Ramos (cell line): Measurements from ENCODE around the gene GLA.

Source experiments
- in situ Hi-C: fragments of 300-500 bp; cut with MboI; formaldehyde crosslinking; loops from one replicate; pipeline ENCODE4 v1.14.3; 2022; ENCODE audit warnings: low sequenced_read_pairs; ENCODE audit not compliant: unreplicated experiment

GLA gene

DNA sequence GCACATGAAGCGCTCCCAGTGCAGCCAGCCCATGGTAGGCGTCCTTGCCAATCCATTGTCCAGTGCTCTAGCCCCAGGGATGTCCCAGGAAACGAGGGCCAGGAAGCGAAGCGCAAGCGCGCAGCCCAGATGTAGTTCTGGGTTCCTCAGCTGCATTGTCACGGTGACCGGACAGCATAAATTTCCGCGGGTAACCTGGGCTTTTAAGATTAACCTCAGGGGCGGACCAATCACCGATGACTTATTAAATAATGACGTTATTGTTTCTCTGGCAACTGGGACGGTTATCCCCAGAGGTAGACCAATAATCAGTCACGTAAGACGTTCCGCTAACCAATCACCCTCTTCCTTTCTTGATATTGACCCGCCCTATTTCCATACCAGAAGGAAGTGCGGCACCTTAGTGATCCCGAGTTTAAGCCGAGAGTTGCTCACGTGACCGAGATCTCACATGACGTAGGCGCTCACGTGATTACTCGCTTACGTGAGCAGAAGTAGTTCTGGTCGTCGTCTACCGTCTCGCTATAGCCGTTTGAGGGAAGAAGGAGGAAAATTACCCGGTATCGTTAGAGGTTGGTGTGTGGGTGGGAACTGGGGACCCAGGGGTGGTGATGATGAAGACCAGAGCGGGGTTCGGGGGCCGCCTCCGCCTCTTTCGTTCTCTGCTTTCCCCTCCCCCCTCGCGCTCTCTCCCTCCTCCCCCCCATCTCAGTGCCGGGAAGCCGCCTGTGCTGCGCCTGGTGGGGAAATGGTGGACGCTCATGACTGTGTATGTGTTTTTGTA lies at the start of gene GLA, which contains the start of gene HNRNPH2:
Gene GLA, minus strand, starts transcription at position 178 of the 784 bp plus-strand sequence. Its CDS starts 22 bp downstream, at position 156.
Gene HNRNPH2, plus strand, starts transcription at position 475 of the 784 bp plus-strand sequence. CDS start 3,767 bp downstream, outside the sequence.
- in situ Hi-C loops: no loop called here

DNA sequence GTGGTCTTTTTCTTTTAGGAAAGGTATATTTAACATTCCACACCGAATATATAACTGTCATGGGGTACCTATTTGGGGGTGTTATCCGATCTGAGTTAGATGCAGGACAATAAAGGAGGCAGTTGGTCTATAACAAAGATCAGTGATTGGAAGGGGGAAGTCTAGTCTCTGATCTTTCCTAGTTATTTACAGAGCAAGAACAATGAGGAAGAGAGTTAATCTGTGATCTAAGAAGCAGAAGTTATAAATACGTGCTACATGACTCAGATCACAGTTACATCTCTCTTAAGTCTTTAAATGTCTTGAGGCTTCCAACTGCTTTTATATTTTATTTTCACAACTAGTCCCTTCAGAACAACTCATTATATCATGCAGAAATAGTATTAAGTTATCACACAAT lies 44.3 kb upstream of the GLA start:
- in situ Hi-C loops: no loop called here

DNA sequence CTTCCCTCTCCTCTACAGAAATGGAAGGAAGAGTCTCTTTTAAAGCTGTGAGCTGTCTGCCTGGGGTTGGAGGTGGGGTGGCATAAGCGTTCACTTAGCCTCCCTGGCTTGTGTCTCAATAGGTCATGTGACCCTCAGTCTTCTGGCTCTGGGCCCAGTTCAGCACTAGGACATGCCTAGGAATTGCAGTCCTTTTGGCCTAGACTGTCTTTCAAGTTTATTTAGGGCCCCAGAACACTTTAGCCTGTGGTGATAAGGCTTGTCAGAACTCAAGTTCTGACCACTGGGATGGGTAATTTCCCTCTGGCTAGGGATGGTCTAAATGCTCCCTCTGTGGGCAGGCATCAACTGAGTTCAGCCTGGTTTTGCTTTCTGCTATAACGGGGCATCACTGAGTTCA lies 43.2 kb upstream of the GLA start:
- in situ Hi-C loops: no loop called here

DNA sequence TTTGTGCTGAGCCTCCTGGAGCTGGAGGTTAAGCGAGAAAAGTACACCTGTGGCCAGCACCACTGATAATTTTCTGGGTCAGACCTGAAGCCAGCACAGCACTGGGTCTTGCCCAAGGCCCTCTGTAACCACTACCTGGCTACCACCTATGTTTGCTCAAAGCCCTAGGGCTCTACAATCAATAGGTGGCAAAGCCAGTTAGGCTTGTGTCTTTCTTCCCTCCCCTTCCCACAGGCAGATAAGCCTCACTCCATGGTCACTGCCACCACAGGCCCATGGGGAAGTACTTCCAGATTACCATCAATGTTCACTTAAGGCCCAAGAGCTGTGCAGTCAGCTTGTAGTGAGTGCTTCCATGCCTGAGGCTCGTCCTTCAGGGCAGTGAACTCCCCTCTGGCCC lies 42.4 kb upstream of the GLA start:
- in situ Hi-C loops: no loop called here

DNA sequence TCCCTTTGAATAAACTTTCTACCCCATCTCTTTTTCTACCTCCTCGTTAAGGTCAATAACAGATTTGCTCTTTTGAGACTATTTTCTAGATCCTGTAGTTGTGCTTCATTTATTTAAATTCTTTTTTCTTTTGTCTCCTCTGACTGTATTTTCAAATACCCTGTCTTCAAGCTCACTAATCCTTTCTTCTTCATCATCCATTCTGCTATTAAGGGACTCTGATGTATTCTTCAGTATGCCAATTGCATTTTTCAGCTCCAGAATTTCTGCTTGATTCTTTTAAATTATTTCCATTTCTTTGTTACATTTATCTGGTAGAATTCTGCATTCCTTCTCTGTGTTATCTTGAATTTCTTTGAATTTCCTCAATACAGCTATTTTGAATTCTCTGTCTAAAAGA lies 41.6 kb upstream of the GLA start:
- in situ Hi-C loops: no loop called here

DNA sequence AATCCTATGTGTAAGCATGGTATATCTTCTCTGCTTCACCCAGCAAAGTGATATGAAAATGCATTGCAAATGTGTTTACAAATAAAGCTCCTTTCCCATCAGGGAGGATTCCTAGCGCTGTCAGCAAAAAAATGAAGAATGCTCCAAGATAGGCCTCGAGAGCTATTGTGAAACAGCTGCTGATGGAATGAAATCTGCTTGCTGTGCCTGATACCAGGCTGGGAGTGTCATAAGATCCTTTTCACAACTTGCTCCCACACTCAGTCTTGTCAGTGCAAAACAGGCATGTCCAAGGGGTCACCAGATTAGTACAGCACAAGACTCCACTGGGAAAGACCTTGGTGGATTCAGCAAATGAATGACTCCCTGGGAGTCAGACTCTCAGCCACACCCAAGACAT lies 34.4 kb upstream of the GLA start:
- in situ Hi-C loops: no loop called here

DNA sequence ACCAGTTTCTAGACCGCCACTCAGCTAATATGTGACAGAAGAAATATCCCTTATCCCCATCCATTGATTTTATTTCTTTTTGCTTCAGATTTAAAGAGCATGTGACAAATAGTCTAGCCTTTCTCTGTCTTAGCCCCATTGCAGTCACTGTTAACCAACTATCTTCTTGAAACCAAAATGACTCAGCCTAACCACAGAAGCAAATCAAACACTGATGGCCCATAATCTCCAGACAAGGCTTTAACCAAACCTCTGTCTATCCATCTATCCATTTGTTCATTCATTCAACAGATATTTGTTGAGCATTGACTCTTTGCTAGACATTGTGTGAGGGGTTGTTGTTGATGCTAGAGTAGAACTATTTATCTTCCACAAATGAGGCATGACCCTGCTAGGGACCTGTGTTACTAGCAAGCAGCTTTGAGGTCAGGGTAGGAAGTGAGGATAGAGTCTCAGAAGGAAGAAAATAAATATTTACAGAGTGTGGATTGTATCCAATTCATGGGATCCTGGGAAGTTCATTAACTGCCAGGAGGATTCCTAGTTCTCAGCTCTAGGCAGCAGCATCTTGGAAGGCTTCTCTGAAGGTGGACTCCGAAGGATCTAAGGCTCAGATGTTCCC lies 22.8 kb upstream of the GLA start:
- in situ Hi-C loops: no loop called here

DNA sequence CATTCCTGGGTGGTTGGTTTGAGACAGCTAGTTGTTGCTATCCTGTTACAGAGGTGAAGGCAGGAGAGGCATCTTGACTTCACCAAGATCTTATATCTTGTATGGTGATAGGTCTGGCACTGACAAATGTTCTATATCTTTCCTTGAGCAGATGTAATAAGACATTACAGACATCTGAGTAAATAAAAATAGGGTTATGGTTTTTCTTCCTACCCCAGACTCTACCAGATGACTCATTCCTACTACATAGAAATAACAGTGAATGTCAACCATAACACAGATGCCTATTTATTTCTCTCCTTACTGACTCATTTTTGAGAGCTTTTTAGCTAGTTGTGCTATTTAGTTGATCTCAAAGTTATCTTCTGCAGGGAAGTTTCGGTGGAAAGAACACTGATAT lies 22.2 kb upstream of the GLA start:
- in situ Hi-C loops: no loop called here

DNA sequence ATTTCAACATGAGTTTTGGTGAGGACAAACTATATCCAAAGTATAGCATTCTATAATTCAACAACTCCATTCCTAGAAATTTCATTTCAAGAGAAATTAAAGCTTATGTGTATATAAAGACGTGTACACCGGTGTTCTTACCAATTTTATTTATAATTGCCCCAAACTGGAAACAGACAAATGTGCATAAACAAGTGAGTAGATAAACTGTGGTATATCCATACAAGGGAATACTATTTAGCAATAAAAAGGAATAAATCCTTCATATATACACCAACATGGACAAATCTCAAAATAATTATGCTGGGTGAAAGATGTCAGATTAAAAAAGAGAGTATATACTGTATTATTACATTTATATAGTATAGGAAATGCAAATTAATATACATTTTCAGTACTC lies 20.2 kb upstream of the GLA start:
- in situ Hi-C loops: no loop called here

DNA sequence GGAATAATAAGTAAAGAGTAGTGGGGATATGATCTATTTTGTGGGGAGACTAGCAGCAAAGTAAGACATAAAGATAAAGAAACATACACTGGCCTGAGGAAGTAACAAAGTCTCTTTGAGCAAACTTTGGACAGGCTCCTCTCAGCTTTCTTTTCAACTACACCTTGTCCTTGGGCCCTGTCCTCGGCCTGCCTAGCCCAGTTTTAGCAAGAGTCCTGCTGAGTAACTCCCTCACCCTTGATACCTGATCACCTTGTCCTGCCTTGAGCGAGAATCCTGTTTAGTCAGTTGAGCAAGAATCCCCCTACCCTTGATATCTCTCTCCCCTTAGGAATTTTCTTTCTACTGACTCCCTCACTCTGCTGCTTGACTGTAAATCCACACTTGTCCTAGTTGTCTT lies 11.8 kb upstream of the GLA start:
- in situ Hi-C loops: no loop called here

DNA sequence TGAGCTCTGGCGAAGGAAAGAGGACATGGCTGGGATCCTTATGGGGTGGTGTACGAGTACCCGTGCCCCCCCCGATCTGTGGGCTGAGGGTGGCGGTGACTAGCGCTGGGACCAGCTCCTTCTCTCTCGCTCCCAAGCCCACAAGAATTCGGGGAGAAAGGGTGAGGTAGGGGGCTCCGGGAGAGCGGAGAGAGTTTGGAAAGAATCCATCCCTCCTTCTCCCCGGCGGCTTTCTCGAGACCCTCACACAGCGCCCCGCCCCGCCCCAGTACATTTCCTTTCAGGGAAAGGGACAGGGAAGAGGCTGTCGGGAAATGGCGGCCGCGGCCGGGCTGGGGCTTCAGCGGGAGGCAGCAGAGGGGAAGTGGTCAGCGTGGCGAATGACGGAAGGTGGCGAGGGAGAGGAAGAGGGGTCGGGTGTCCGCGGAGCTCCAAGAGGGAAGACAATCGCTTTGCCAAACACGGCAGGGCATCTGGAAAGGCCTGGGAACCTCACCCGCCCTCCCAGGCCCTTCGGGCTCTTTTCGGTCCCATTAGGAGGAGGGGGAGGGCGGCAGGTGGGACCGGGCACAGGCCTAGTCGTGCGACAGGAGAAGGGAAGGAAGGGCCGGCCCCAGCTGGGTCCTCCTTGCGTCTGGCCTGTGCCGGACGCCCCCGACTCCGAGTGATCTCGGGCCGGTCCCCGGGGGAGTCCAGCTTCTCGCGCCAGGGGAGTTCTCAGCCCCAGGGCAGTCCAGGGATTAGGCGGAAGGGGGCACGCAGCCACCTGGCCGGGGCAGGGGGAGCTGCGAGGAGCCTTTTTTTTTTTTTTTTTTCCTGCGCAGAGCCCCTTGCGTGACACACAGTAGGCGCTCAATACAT lies 10.5 kb upstream of the GLA start:
- in situ Hi-C loops: no loop called here

DNA sequence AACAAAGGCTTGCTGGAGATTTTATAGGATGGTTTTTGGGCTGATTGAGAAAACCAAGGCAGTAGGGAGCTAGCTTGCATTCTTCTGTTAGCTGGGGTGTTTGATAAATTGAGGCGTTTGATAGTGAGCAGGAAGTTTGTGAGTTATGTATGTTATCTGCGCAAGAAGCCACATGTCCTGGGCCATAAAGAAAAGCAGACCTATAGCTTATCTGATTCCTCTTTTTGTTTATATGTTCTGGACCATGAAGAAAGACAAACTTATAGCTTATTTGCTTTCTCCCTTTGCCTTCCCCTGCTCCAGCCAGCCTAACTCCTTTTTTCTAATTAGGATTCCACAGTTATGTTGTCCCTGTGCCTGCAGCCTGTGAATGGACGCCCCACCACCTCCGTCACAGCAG lies 9.5 kb upstream of the GLA start:
- in situ Hi-C loops: no loop called here

DNA sequence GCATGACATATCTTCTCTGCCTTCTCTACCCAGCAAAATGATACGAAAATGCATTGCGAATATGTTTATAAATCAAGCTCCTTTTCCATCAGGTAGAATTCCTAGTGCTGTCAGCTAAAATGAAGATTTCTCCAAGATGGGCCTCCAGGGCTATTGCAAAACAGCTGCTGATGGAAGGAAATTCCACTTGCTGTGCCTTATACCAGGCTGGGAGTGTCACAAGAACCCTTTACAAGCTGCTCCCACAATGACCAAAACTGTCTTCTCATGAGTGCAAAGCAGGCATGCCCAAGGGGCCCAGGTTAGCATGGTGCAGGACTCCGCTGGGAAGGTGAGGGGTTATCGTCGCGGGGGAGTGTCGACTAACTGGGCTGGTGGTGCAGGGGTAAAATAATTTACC lies 9.0 kb upstream of the GLA start:
- in situ Hi-C loops: no loop called here

DNA sequence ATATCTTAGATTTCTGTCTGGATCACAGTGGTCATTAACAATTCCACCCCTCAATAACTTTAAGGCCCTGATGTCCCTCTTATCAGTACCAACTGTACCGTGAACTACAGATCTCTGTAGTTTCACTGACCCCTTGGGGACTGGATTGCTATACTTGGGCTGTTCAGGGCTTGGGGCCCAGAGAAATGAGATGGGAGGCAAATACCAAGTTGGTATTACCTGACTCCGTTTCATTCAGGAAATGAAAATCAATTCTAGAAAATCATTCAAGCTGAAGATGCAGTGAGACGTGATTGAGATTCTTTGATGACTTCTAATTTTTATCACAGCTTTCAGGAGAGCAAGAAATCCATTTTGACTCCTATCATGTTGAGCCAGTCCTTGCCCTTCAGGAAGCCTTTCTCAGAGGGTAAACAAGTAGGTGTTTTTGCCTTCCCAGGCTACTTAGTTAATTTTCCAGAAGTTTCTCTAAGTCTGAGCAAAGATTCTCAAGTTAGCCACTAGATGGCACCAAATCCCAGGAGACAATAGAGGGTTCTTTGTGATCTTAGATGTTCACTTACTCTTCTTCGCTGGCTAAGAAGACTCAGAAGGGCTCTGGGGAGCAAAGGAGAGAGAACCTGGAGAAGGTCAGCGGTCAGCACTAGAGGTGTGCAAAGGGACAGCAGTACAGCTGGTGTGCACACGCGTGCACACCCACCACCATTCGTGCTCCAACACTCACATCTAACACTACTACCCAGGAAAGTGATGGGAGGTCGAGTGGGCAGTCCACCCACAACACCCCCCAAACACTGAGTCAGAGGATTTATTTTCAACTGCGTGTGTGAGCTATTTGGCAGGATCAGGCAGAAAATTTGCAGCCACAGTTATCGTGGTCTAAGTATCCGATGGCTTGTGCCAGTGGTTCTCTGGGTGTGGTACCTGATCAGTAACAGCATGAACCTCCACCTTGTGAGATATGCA lies 7.7 kb upstream of the GLA start:
- in situ Hi-C loops: no loop called here

DNA sequence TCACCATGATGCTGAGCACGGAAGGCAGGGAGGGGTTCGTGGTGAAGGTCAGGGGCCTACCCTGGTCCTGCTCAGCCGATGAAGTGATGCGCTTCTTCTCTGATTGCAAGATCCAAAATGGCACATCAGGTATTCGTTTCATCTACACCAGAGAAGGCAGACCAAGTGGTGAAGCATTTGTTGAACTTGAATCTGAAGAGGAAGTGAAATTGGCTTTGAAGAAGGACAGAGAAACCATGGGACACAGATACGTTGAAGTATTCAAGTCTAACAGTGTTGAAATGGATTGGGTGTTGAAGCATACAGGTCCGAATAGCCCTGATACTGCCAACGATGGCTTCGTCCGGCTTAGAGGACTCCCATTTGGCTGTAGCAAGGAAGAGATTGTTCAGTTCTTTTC lies 4.3 kb upstream of the GLA start:
- in situ Hi-C loops: no loop called here

DNA sequence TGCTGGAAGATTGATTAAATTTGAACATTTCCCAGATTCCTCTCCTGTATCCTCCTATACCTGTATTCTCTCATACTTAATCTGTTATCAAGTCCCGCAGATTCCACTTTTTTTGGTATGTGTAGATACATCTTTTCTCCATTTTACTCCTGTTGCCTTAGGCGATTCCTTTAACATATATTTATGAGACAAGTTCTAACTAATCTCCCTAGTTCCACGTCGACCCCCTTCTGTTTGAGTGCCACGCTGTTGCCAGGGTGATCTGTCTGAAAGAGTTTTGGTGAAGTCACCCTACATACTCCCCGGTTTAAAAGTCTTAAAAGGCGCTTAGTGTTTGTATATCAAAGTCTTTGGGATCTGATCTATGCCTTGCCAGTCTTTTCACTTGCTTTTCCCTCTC lies 2.7 kb upstream of the GLA start:
- in situ Hi-C loops: no loop called here

DNA sequence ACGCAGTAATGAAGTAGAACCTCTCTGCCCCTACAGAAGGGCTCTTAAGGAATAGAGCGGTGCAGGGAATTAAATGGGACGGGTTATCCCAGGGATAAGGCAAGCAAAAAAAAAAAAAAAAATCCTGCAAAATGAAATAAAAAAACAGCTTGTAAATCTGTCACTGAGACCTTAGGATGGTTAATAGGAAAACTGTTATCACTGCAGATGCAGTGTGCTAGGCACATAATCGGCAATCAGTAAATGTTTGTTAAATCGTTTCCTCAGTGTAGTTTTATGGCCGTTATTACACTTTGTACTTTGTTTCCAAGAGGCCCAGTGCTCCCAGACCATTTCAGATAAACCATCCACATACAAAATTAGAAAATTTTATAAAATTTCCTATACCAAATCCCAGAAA lies 1.3 kb upstream of the GLA start:
- in situ Hi-C loops: no loop called here

DNA sequence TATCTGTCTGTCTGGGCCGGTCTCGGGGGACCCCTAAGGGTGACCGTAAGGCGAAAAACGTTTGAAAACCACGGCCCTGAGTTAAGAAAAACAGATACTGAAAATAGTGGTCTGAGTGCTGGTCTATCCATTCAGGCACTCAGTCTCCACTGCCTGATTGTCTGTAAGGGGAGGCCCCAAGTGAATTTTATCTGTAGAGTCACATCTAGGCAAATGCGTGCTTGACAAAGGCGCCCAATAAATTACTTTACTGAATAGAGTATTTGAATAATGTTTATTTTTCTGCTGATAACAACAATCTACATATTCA lies 762 bp upstream of the GLA start:
- in situ Hi-C loops: no loop called here

DNA sequence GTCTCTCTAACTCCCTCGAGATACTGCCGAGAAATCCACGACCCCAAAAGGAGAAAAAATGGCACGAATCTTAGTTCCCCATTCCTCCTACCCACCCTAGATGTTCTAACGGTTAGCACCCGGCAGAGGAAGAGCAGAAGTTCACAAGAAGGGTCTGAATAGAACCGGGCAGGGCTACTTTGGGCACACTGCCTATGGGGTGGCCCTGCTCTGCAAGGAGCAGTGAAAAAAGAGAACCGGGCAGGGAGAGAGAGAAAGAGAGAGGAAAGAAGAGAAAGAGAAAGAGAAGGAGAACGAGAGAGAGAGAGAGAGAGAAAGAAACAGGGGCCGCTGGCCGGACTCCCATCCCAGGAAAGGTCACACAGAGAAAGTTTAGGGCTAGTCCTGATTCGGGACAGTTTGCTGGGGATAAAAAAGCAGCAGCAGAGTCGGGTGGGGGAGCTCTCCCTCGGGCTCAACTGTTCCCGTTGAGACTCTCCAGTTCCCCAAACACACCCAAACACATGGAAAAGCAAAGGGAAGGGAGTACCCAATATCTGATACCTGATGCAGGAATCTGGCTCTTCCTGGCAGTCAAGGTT lies 468 bp downstream of the GLA start:
- in situ Hi-C loops: no loop called here

DNA sequence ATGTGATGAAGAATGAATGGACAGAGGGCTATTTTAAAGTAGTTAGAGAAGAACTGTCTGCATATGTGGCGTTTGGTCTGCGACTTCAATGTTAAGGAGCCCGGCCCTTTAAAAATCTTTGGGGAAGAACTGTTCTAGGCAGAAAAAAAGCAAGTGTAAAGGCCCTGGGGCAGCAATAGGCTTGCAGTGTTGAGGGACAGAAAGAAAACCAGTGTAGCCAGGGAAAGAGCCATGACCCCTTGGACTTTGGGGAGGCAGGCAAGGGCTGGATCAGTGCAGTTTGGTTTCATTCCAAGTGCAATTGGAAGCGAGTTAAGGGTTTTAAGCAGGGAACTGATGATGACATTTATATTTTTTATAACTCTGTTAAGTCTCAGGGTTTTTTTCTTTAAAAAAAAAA lies 7.9 kb downstream of the GLA start:
- in situ Hi-C loops: no loop called here
